ENCODE results near the gene MAN1B1.

GRCh38 chr9:137147091-137147792 is 60.5 kb downstream of the MAN1B1 start:
- no peak for TF ChIP-seq POLR2A (IDR thresholded peaks at IDR 0.05)
- no peak for TF ChIP-seq CTCF (IDR thresholded peaks at IDR 0.05)
- no peak for TF ChIP-seq POLR2AphosphoS5 (IDR thresholded peaks at IDR 0.05; ENCODE audit: insufficient read depth in 1 of 2, low read depth in 1 of 2)
